Measurements from ENCODE around the gene TCF7L2.

DNA sequence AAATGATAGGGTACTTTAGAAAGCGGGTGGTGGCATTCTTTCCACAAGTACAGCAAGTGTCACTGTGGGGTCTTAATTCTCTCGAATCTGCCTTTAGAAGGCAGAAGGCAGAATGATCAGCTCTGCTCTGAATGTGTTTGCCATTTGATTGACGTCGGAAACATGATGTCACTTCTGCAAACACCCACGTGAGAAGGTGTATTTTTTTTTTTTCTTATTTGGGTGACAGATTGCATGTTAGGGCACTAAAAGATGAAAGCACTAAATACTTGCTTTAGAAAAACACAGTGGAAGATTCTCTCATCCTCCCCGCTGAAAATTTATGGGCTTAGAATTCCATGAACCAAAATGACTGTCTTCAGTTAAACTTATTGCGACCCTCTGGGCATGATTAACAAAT is 150.2 kb downstream of the TCF7L2 start:
- TF ChIP-seq, protein P1, sequence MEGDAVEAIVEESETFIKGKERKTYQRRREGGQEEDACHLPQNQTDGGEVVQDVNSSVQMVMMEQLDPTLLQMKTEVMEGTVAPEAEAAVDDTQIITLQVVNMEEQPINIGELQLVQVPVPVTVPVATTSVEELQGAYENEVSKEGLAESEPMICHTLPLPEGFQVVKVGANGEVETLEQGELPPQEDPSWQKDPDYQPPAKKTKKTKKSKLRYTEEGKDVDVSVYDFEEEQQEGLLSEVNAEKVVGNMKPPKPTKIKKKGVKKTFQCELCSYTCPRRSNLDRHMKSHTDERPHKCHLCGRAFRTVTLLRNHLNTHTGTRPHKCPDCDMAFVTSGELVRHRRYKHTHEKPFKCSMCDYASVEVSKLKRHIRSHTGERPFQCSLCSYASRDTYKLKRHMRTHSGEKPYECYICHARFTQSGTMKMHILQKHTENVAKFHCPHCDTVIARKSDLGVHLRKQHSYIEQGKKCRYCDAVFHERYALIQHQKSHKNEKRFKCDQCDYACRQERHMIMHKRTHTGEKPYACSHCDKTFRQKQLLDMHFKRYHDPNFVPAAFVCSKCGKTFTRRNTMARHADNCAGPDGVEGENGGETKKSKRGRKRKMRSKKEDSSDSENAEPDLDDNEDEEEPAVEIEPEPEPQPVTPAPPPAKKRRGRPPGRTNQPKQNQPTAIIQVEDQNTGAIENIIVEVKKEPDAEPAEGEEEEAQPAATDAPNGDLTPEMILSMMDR (IDR thresholded peaks at IDR 0.05) = no peak
- TF ChIP-seq POLR2A (IDR thresholded peaks at IDR 0.05) = no peak

Measured in adrenal gland (tissue), 5 donors.